ENCODE measurements around the gene RBFA. TPM values are rescaled to one million over a fixed set of nuclear protein-coding genes. Genes with fewer than 3 reads are reported as not detected.

The RBFA gene
- polyA plus RNA-seq, 1 of the 3 experiments (the other 2 are of a cell fraction): 57.6 TPM

DNA sequence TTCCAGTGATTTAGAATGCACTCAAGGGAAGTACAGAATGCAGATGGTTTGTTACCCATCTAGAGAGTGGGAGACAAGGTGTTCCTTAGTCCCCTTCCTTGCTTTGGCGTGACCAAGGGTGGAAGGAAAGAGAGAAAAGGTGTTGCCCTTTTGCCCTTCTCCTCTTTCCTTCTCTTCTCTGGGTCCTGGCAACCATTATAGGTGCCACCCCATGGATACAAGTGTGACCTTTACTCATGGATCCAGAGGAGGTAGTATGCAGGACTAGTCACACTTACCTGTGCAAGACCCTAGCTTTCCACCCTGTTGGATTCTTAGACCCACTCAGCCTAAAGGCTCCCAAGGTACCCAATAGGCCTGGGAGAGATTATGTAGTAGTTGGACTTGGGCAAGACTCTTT lies 11.6 kb upstream of the RBFA start:
- no peaks in the 10 kb centered on the region for H3K4me1 ChIP-seq (ENCODE audit: control insufficient read depth in 1 of 2, insufficient read depth in 2 of 2, low read depth in 1 of 2, low read length in 1 of 2)
- H3K27me3 ChIP-seq (ENCODE audit: insufficient read depth): no peaks in the 10 kb centered on the region
- CTCF ChIA-PET: interaction anchor here (0.7 to 1.0 kb wide), 2 partner anchors 73 to 135 kb away, joined by 3 read pairs; no protein-coding TSS in a partner anchor
- H3K36me3 ChIP-seq (replicated peaks in 1 of 2; ENCODE audit: control insufficient read depth in 1 of 2, insufficient read depth in 2 of 2, low read length in 1 of 2): no peaks in the 10 kb centered on the region
- no peaks in the 10 kb centered on the region for H3K79me2 ChIP-seq (ENCODE audit: insufficient read depth)
- 0% methylated on average over 1 of the region's 1 CpG for WGBS (ENCODE audit: low lambda C conversion rate)
- no peak overlapping the region for H3K27ac ChIP-seq (ENCODE audit: low read depth in 2 of 2, low read length in 1 of 2)
- DNase-seq: no peak
- no peaks in the 10 kb centered on the region for H3F3A ChIP-seq (replicated peaks; ENCODE audit: insufficient read depth)
- H3K9me3 ChIP-seq: peaks cover 24% of the 10 kb centered on the region; the same call in 1 of the 2 replicates
- no peaks in the 10 kb centered on the region for H4K20me1 ChIP-seq (ENCODE audit: insufficient read depth)
- no peak overlapping the region for H3K4me2 ChIP-seq
- H3K9me2 ChIP-seq: no peaks in the 10 kb centered on the region
- H3K4me3 ChIP-seq (ENCODE audit: low read depth in 2 of 2, low read length in 1 of 2): no peak overlapping the region; a peak in 1 of 4 replicates
- H3K9ac ChIP-seq: no peak overlapping the region
- POLR2A ChIA-PET: no interaction called here
- TF ChIP-seq FOSL2 (IDR thresholded peaks at IDR 0.05; ENCODE audit: borderline replicate concordance, low read depth): no peak
- peak; percentile 13 for TF ChIP-seq CHD2 (IDR thresholded peaks at IDR 0.05; ENCODE audit: low read length, partially characterized antibody)
- no peak overlapping the region for H2AFZ ChIP-seq (ENCODE audit: low read depth)

DNA sequence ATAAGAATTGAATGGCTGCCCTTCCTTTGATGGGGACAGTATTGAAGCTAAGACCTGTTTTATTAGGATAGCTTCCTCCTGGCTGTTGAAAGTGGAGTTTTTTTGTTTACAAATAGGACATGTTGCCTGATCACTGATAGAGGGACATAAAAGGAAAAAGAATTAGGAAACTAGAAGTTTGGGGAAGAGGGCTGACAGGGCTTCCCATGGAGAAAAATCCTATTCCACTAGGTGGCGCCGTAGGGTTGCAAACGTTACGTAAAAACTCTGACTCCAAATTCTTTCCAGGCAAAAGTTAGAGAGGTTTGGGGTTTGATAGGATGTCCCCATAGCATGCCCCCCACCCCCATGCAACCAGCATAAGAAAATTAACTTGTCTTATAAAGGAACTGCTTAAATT lies 11.1 kb upstream of the RBFA start:
- no peak for DNase-seq
- no peaks in the 10 kb centered on the region for H4K20me1 ChIP-seq (ENCODE audit: insufficient read depth)
- no peak overlapping the region for H2AFZ ChIP-seq (ENCODE audit: low read depth)
- no peak for TF ChIP-seq MEF2A (IDR thresholded peaks at IDR 0.05; ENCODE audit: borderline replicate concordance, low read depth)
- TF ChIP-seq, protein P1, sequence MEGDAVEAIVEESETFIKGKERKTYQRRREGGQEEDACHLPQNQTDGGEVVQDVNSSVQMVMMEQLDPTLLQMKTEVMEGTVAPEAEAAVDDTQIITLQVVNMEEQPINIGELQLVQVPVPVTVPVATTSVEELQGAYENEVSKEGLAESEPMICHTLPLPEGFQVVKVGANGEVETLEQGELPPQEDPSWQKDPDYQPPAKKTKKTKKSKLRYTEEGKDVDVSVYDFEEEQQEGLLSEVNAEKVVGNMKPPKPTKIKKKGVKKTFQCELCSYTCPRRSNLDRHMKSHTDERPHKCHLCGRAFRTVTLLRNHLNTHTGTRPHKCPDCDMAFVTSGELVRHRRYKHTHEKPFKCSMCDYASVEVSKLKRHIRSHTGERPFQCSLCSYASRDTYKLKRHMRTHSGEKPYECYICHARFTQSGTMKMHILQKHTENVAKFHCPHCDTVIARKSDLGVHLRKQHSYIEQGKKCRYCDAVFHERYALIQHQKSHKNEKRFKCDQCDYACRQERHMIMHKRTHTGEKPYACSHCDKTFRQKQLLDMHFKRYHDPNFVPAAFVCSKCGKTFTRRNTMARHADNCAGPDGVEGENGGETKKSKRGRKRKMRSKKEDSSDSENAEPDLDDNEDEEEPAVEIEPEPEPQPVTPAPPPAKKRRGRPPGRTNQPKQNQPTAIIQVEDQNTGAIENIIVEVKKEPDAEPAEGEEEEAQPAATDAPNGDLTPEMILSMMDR (IDR thresholded peaks at IDR 0.05): peak; percentile 53
- no peak overlapping the region for H3K9ac ChIP-seq
- H3K27me3 ChIP-seq (ENCODE audit: insufficient read depth): no peaks in the 10 kb centered on the region
- no peak overlapping the region for H3K27ac ChIP-seq (ENCODE audit: low read depth in 2 of 2, low read length in 1 of 2)
- WGBS (ENCODE audit: low lambda C conversion rate): 95% methylated on average over 4 of the region's 4 CpGs
- H3K9me2 ChIP-seq: no peaks in the 10 kb centered on the region
- POLR2A ChIA-PET: no interaction called here
- H3K36me3 ChIP-seq (replicated peaks in 1 of 2; ENCODE audit: control insufficient read depth in 1 of 2, insufficient read depth in 2 of 2, low read length in 1 of 2): no peaks in the 10 kb centered on the region
- H3K4me2 ChIP-seq: no peak overlapping the region
- no peaks in the 10 kb centered on the region for H3K4me1 ChIP-seq (ENCODE audit: control insufficient read depth in 1 of 2, insufficient read depth in 2 of 2, low read depth in 1 of 2, low read length in 1 of 2)
- CTCF ChIA-PET: interaction anchor here (0.7 kb wide), 1 partner anchor 73 kb away, joined by 3 read pairs; no protein-coding TSS in a partner anchor
- no peak overlapping the region for H3K4me3 ChIP-seq (ENCODE audit: low read depth in 2 of 2, low read length in 1 of 2)
- H3F3A ChIP-seq (replicated peaks; ENCODE audit: insufficient read depth): no peaks in the 10 kb centered on the region
- H3K9me3 ChIP-seq: peaks cover 24% of the 10 kb centered on the region; the same call in 1 of the 2 replicates
- no peaks in the 10 kb centered on the region for H3K79me2 ChIP-seq (ENCODE audit: insufficient read depth)

DNA sequence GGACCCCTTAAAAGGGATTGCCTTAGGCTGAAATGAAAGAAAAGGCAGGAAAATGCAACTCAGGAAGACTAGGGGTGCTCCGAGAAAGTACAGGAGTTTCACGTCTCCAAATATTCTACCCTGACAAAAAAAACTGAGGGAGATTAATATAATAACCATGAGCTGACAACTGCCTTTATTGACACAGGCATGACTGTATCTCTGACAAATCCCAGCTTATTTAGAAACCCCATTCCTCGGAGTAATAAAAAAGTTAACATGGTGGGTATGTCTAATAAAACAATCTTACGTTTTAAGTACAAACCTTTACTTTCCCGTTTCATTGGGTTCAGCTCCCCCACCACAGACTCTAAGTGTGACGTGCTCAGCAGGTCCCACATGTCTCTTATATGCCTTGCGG lies 7.9 kb upstream of the RBFA start:
- Histone ChIP-seq H3F3A (replicated peaks; ENCODE audit: insufficient read depth) (no peaks in the 10 kb centered on the region), H3K4me2 (no peak overlapping the region), H3K4me3 (ENCODE audit: low read depth in 2 of 2, low read length in 1 of 2) (no peak overlapping the region), H3K27ac (ENCODE audit: low read depth in 2 of 2, low read length in 1 of 2) (no peak overlapping the region), H3K9ac (no peak overlapping the region), H3K9me3 (peaks cover 23% of the 10 kb centered on the region; the same call in 1 of the 2 replicates), H4K20me1 (ENCODE audit: insufficient read depth) (no peaks in the 10 kb centered on the region), H3K36me3 (replicated peaks in 1 of 2; ENCODE audit: control insufficient read depth in 1 of 2, insufficient read depth in 2 of 2, low read length in 1 of 2) (no peaks in the 10 kb centered on the region), H3K9me2 (no peaks in the 10 kb centered on the region), H3K79me2 (ENCODE audit: insufficient read depth) (no peaks in the 10 kb centered on the region), H3K4me1 (ENCODE audit: control insufficient read depth in 1 of 2, insufficient read depth in 2 of 2, low read depth in 1 of 2, low read length in 1 of 2) (no peaks in the 10 kb centered on the region), H3K27me3 (ENCODE audit: insufficient read depth) (no peaks in the 10 kb centered on the region), H2AFZ (ENCODE audit: low read depth) (no peak overlapping the region)
- WGBS (ENCODE audit: low lambda C conversion rate): 60% methylated on average over 7 of the region's 7 CpGs
- ChIA-PET POLR2A (no interaction called here), CTCF (no interaction called here)
- no peak for DNase-seq
- TF ChIP-seq NRF1 (IDR thresholded peaks at IDR 0.05; ENCODE audit: low read depth, low read length) (no peak), RFX5 (IDR thresholded peaks at IDR 0.05; ENCODE audit: low read length) (no peak), POLR2AphosphoS5 (IDR thresholded peaks at IDR 0.05; ENCODE audit: low read depth, low read length) (no peak), JUND (IDR thresholded peaks at IDR 0.05) (no peak), SMC3 (IDR thresholded peaks at IDR 0.05; ENCODE audit: low read depth, low read length) (no peak), FOXM1 (IDR thresholded peaks at IDR 0.05; ENCODE audit: low read depth) (no peak)
- TF ChIP-seq, protein P2, sequence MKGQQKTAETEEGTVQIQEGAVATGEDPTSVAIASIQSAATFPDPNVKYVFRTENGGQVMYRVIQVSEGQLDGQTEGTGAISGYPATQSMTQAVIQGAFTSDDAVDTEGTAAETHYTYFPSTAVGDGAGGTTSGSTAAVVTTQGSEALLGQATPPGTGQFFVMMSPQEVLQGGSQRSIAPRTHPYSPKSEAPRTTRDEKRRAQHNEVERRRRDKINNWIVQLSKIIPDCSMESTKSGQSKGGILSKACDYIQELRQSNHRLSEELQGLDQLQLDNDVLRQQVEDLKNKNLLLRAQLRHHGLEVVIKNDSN (IDR thresholded peaks at IDR 0.05; ENCODE audit: borderline replicate concordance, low read depth): no peak
- TF ChIP-seq, protein P3, sequence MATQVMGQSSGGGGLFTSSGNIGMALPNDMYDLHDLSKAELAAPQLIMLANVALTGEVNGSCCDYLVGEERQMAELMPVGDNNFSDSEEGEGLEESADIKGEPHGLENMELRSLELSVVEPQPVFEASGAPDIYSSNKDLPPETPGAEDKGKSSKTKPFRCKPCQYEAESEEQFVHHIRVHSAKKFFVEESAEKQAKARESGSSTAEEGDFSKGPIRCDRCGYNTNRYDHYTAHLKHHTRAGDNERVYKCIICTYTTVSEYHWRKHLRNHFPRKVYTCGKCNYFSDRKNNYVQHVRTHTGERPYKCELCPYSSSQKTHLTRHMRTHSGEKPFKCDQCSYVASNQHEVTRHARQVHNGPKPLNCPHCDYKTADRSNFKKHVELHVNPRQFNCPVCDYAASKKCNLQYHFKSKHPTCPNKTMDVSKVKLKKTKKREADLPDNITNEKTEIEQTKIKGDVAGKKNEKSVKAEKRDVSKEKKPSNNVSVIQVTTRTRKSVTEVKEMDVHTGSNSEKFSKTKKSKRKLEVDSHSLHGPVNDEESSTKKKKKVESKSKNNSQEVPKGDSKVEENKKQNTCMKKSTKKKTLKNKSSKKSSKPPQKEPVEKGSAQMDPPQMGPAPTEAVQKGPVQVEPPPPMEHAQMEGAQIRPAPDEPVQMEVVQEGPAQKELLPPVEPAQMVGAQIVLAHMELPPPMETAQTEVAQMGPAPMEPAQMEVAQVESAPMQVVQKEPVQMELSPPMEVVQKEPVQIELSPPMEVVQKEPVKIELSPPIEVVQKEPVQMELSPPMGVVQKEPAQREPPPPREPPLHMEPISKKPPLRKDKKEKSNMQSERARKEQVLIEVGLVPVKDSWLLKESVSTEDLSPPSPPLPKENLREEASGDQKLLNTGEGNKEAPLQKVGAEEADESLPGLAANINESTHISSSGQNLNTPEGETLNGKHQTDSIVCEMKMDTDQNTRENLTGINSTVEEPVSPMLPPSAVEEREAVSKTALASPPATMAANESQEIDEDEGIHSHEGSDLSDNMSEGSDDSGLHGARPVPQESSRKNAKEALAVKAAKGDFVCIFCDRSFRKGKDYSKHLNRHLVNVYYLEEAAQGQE (IDR thresholded peaks at IDR 0.05; ENCODE audit: low read depth, low read length): no peak
- TF ChIP-seq, protein P1 (IDR thresholded peaks at IDR 0.05): no peak
